CD14-positive monocyte (primary cell): ENCODE results near the gene PTGFRN. TPM values are rescaled to one million over a fixed set of nuclear protein-coding genes. Genes with fewer than 3 reads are reported as not detected.

Source experiments
- DNase-seq, 3 donors: peaks; one replicate each; pipeline ENCODE4 v3.0.0-alpha.2; 2011 to 2022
- H2AFZ ChIP-seq: 2 replicates; pipeline ENCODE4 v1.6.0; 2012; ENCODE audit warnings: mild to moderate bottlenecking, low read depth, low read length, inconsistent platforms; ENCODE audit not compliant: insufficient read depth, poor library complexity, severe bottlenecking
- H3K27ac ChIP-seq, 2 donors: 1 replicate in 1 of 2; 2 replicates in 1 of 2; pipeline ENCODE4 v1.5.1; 2012 to 2013; ENCODE audit warnings: low read length in 2 of 2, control low read depth in 1 of 2, inconsistent platforms in 1 of 2, low read depth in 1 of 2, mild to moderate bottlenecking in 1 of 2
- H3K27me3 ChIP-seq, 2 donors: one replicate each; pipeline versions ENCODE4 v1.6.0 to v1.6.1; 2011 to 2013; ENCODE audit warnings: low read length in 2 of 2; ENCODE audit not compliant: control insufficient read depth in 2 of 2, insufficient read depth in 2 of 2
- H3K36me3 ChIP-seq, 2 donors: replicated peaks in 1 of 2; 1 replicate in 1 of 2; 2 replicates in 1 of 2; pipeline versions ENCODE4 v1.5.1 to v1.6.1; 2012 to 2013; ENCODE audit warnings: low read length in 2 of 2, control low read depth in 1 of 2, inconsistent platforms in 1 of 2, mild to moderate bottlenecking in 1 of 2; ENCODE audit not compliant: insufficient read depth in 2 of 2, control insufficient read depth in 1 of 2
- H3K4me1 ChIP-seq, 2 donors: 1 replicate in 1 of 2; 2 replicates in 1 of 2; pipeline versions ENCODE4 v1.5.1 to v1.6.1; 2012 to 2013; ENCODE audit warnings: low read length in 2 of 2, control low read depth in 1 of 2, inconsistent platforms in 1 of 2, mild to moderate bottlenecking in 1 of 2, moderate library complexity in 1 of 2; ENCODE audit not compliant: insufficient read depth in 2 of 2, control insufficient read depth in 1 of 2
- H3K4me2 ChIP-seq: replicated peaks from 2 replicates; pipeline ENCODE3; 2012; ENCODE audit warnings: low read length, moderate library complexity, mild to moderate bottlenecking; ENCODE audit not compliant: poor library complexity, severe bottlenecking; ENCODE audit errors: extremely low read depth
- H3K4me3 ChIP-seq, 3 experiments: fragments of 200-600 bp in 1 of 3; sonication (generic) in 1 of 3; replicated peaks in 1 of 3; 1 replicate in 2 of 3; 2 replicates in 1 of 3; pipeline ENCODE4 v1.5.1; 2011 to 2013; ENCODE audit warnings: low read length in 3 of 3, mild to moderate bottlenecking in 3 of 3, control low read depth in 2 of 3, low read depth in 2 of 3, inconsistent platforms in 1 of 3, moderate library complexity in 1 of 3
- H3K79me2 ChIP-seq: 2 replicates; pipeline ENCODE4 v1.6.0; 2012; ENCODE audit warnings: mild to moderate bottlenecking, control low read depth, inconsistent platforms, low read length, moderate library complexity; ENCODE audit not compliant: insufficient read depth
- H3K9ac ChIP-seq: 2 replicates; pipeline ENCODE4 v1.6.0; 2017; ENCODE audit warnings: low read length, mild to moderate bottlenecking; ENCODE audit not compliant: insufficient read depth, poor library complexity, severe bottlenecking
- H3K9me3 ChIP-seq, 2 donors: replicated peaks in 1 of 2; 1 replicate in 1 of 2; 2 replicates in 1 of 2; pipeline versions ENCODE4 v1.5.1 to v1.6.1; 2012 to 2013; ENCODE audit warnings: low read length in 2 of 2, control low read depth in 1 of 2; ENCODE audit not compliant: control insufficient read depth in 1 of 2, insufficient read depth in 1 of 2
- H4K20me1 ChIP-seq: 2 replicates; pipeline ENCODE4 v1.6.0; 2012; ENCODE audit warnings: mild to moderate bottlenecking, low read length, control low read depth, moderate library complexity; ENCODE audit not compliant: insufficient read depth
- H3K27ac Mint-ChIP-seq, 7 donors: one replicate each; pipeline ENCODE4 v1.8.0; 2020; ENCODE audit warnings: mild to moderate bottlenecking in 7 of 7, mixed read lengths in 7 of 7, moderate library complexity in 6 of 7, inconsistent platforms in 2 of 7
- H3K27me3 Mint-ChIP-seq, 3 donors: one replicate each; pipeline ENCODE4 v1.8.0; 2021 to 2022; ENCODE audit warnings: low read depth in 3 of 3, mild to moderate bottlenecking in 3 of 3, mixed read lengths in 3 of 3, moderate library complexity in 3 of 3, inconsistent platforms in 1 of 3
- H3K36me3 Mint-ChIP-seq, 2 donors: one replicate each; pipeline ENCODE4 v1.8.0; 2020; ENCODE audit warnings: mixed read lengths in 2 of 2, inconsistent platforms in 1 of 2, mild to moderate bottlenecking in 1 of 2
- H3K4me1 Mint-ChIP-seq: one replicate; pipeline ENCODE4 v1.8.0; 2020; ENCODE audit warnings: mild to moderate bottlenecking, mixed read lengths
- H3K4me3 Mint-ChIP-seq, 2 donors: one replicate each; pipeline ENCODE4 v1.8.0; 2020; ENCODE audit warnings: mild to moderate bottlenecking in 2 of 2, mixed read lengths in 2 of 2, moderate library complexity in 1 of 2
- H3K9me3 Mint-ChIP-seq, 7 donors: one replicate each; pipeline ENCODE4 v1.8.0; 2020 to 2022; ENCODE audit warnings: mixed read lengths in 7 of 7, mild to moderate bottlenecking in 6 of 7, moderate library complexity in 6 of 7, inconsistent platforms in 2 of 7
- WGBS: methylation state at CpG from one replicate; pipeline ENCODE4 v1.1.5; 2013; ENCODE audit warnings: missing lambda C conversion rate; ENCODE audit not compliant: insufficient coverage; 5-methylcytosine and 5-hydroxymethylcytosine counted together
- intact Hi-C, 2 donors: fragments of 100-400 bp; cut with micrococcal nuclease; formaldehyde crosslinking; loops; one replicate each; pipeline versions ENCODE4 v1.15.0 to v1.15.1; 2023
- polyA plus RNA-seq, 3 donors: library from polyadenylated mRNA; depleted of rRNA in 1 of 3; unstranded in 2 of 3; stranded (reverse) in 1 of 3; fragments of 300-500 nt in 2 of 3; fragments of >200 nt in 1 of 3; fragmentation: Illumina TruSeq in 2 of 3; gene quantifications; 1 replicate in 2 of 3; 2 replicates in 1 of 3; pipeline ENCODE4 v1.2.3, GENCODE V29; 2012 to 2021
- TF ChIP-seq, protein P1 (sequence below): fragments of 200-600 bp; IDR thresholded peaks from one replicate; pipeline ENCODE4 v1.8.0; 2022; ENCODE audit warnings: antibody characterized with exemption, mild to moderate bottlenecking

Gene PTGFRN
- polyA plus RNA-seq, 3 donors: 1.5 to 2.9 (median 1.6) TPM

DNA sequence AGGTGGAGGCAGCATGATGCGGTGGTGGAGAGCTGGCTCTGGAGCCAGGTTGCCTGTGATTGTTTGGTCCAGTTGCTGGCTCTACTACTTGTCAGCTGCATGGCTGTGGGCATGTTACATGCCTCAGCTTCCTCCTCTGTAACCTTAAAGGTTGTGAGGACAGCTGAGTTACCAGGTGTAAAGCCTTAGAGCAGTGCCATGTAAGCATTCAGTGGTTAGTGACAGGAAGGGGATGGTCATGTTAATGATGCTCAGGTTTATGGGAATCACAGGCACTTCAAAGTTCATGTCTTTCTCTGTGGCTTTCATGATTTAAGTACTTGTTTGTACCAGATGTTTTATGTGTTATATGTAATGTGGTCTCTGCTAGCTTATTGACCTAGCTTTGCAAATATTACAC, 32.6 kb downstream of the PTGFRN start:
- H3K4me3 Mint-ChIP-seq: no peak overlapping the region
- no peaks in the 10 kb centered on the region for H3K27me3 ChIP-seq
- H3K9me3 ChIP-seq: no peaks in the 10 kb centered on the region
- H4K20me1 ChIP-seq: no peaks in the 10 kb centered on the region
- peaks cover 0 to 2% (median 1%) of the 10 kb centered on the region in 3 donors for H3K27me3 Mint-ChIP-seq
- no peak overlapping the region for H3K4me3 ChIP-seq
- H3K4me1 ChIP-seq: no peaks in the 10 kb centered on the region
- no peaks in the 10 kb centered on the region for H3K79me2 ChIP-seq
- no peak overlapping the region for H3K9ac ChIP-seq
- H3K27ac Mint-ChIP-seq: no peak overlapping the region
- peaks cover 0 to 2% (median 0%) of the 10 kb centered on the region in 7 donors for H3K9me3 Mint-ChIP-seq
- WGBS: 100% methylated on average over 1 of the region's 1 CpG
- H3K36me3 ChIP-seq: no peaks in the 10 kb centered on the region
- no peak overlapping the region for H2AFZ ChIP-seq
- TF ChIP-seq, protein P1, sequence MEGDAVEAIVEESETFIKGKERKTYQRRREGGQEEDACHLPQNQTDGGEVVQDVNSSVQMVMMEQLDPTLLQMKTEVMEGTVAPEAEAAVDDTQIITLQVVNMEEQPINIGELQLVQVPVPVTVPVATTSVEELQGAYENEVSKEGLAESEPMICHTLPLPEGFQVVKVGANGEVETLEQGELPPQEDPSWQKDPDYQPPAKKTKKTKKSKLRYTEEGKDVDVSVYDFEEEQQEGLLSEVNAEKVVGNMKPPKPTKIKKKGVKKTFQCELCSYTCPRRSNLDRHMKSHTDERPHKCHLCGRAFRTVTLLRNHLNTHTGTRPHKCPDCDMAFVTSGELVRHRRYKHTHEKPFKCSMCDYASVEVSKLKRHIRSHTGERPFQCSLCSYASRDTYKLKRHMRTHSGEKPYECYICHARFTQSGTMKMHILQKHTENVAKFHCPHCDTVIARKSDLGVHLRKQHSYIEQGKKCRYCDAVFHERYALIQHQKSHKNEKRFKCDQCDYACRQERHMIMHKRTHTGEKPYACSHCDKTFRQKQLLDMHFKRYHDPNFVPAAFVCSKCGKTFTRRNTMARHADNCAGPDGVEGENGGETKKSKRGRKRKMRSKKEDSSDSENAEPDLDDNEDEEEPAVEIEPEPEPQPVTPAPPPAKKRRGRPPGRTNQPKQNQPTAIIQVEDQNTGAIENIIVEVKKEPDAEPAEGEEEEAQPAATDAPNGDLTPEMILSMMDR: no peak
- intact Hi-C loops: no loop called here
- no peak for DNase-seq
- H3K4me2 ChIP-seq: no peak overlapping the region
- H3K36me3 Mint-ChIP-seq: peaks cover 0 to 5% of the 10 kb centered on the region in 2 donors
- H3K27ac ChIP-seq: no peak overlapping the region
- no peaks in the 10 kb centered on the region for H3K4me1 Mint-ChIP-seq

DNA sequence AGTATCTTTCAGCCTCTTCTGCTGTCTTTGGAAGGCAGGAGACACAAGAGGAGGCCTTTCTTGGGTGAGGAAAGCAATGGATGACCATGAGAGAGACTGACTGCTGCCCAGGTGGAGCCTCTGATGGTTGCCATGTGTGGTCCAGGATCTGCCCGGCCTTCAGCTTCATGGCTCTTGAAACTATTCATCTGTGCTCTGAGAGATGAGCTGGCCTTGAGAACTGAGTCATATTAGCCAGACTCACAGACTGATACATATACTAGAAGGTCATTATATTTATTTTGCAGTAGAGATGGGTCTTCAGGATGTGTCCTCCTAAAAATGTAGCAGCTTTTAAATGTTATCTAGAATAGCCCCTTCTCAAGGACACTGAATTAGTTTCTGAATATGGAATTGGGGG, 33.7 kb downstream of the PTGFRN start:
- Histone ChIP-seq H3K4me2 (no peak overlapping the region), H3K9me3 (no peaks in the 10 kb centered on the region), H3K27me3 (no peaks in the 10 kb centered on the region), H3K36me3 (no peaks in the 10 kb centered on the region), H3K9ac (no peak overlapping the region), H2AFZ (no peak overlapping the region), H3K79me2 (no peaks in the 10 kb centered on the region), H3K4me1 (no peaks in the 10 kb centered on the region), H4K20me1 (no peaks in the 10 kb centered on the region), H3K4me3 (no peak overlapping the region), H3K27ac (no peak overlapping the region)
- intact Hi-C loops: no loop called here
- no peak overlapping the region for H3K4me3 Mint-ChIP-seq
- no peak for DNase-seq
- TF ChIP-seq, protein P1: no peak
- peaks cover 0 to 3% (median 1%) of the 10 kb centered on the region in 3 donors for H3K27me3 Mint-ChIP-seq
- H3K27ac Mint-ChIP-seq: no peak overlapping the region
- no CpG with 5 or more reads among the region's 1 CpG for WGBS
- H3K36me3 Mint-ChIP-seq: peaks cover 0 to 5% of the 10 kb centered on the region in 2 donors
- H3K4me1 Mint-ChIP-seq: no peaks in the 10 kb centered on the region
- no peaks in the 10 kb centered on the region for H3K9me3 Mint-ChIP-seq
